Fibroblast of peridontal ligament (primary cell): ENCODE data around the gene ZBTB40.

ENCODE experiments used
- DNase-seq: peaks from one replicate; pipeline ENCODE4 v3.0.0-alpha.2; 2010; ENCODE audit errors: extremely low read depth

The ZBTB40 gene

GRCh38 chr1:22451702-22452480, at the start of gene ZBTB40:
ZBTB40 (plus strand) TSS chr1:22451851; CDS start chr1:22489949, 38,098 bp downstream.
- peak; percentile 98 for DNase-seq

DNA sequence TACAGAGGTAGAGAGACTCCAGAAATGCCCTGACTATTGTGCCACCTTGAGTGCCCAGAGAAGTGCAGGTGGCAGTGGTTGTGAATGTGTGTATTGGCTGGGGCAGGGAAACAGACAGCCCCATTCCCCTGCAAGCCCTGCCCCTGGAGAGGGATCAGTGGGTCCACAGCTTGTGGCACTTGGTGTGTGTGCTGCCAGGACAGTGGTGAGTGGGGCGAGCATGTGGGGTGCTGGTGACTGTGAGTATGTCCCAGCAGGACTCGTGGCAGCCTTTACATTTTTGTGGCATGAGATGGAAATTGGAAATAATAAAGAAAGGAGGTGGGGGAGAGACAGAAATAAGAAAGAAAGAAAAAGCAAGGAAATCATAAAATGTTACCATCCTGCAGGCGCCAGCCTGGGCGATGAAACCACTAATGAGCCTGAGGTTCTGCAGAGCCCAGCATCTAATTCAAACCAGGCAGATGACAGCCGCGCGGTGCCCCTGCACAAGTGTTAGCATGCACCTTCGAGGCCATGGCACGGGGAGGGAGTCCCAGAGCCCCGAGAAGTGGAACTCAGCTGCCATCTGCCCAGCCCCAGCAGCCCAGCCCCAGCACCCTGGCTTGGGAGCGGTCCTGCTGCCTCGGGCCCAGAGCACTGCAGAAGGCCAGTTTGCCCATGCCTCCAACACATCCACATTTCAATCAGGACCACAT, 49.1 kb upstream of the ZBTB40 start:
- no peak for DNase-seq

DNA sequence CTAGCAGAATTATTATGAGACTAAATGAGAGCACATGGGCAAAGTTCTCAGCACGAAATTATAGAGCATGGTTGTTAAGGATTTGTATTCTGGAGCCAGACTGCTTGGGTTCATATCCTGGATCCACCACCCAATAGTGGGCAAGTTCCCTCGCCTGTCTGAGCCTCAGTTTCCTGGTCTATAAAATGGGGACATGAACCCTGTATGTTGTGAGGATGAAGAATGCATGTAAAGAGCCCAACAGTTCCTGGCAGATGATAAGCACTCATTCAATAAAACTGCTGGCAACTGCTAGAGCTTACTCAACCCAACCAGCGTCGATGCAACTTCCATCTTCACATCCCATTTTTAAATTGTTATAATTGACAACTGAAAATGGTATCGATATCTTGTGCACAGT, 47.2 kb upstream of the ZBTB40 start:
- no peak for DNase-seq

- peak; percentile 41 for DNase-seq
Measured at GRCh38 chr1:22406722-22407495, 44.7 kb upstream of the ZBTB40 start.

GRCh38 chr1:22408230-22408629, 43.4 kb upstream of the ZBTB40 start:
- no peak for DNase-seq

DNA sequence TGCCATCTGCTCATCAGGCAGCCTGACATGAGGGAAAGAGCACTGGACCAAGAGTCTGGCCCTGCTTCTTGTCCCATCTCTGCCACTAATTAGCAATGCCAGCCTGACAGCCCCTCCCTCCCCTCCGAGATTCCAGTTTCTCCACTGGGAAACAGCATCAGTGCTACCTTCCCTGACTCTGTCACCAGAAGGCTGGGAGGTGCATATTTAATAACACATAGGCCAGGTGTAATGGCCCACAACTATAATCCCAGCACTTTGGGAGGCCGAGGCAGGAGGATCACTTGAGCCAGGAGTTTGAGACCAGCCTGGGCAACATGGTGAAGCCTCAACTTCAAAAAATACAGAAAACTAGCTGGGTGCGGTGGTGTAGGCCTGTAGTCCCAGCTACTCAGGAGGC, 41.2 kb upstream of the ZBTB40 start:
- no peak for DNase-seq

DNA sequence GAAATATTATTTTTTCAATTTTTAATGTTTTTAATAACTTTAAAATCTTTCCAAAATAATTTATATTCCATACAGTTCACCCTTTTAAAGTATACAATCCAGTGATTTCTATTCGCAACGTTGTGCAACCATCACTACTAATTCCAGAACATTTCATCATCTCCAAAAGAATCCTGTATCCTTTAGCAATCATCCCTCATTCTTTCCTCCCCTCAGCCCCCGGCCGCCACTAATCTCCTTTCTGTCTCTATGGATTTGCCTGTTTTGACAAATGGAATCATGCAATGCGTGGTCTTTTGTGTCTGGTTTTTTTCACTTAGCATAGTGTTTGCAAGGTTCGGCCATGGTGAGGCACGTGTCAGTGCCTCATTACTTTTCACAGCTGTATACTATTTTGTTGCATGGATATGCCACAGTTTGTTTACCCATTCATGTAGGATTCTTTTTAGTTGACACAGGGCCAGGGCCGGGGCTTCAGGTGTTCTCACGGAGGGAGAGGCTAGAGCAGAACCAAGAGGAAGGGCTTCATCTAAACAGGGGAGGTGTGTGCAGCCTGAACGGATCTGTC, 40.6 kb upstream of the ZBTB40 start:
- no peak for DNase-seq

DNA sequence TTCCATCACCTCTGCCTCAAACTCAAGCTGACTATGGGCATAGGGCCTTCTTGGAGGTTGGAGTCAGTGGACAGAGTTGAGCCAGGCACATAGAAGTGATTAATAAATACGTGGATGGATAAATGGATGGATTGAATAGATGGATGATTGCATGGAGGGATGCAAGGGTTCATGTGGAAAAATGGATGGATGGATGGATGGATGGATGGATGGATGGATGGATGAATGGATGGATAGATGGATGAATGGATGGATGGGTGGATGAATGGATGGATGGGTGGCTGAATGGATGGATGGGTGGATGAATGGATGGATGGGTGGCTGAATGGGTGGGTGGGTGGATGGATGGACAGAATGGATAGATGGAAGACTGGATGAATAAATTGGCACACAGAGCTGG, 40.1 kb upstream of the ZBTB40 start:
- DNase-seq: no peak

GRCh38 chr1:22412932-22413727, 38.5 kb upstream of the ZBTB40 start:
- peak; percentile 20 for DNase-seq

DNA sequence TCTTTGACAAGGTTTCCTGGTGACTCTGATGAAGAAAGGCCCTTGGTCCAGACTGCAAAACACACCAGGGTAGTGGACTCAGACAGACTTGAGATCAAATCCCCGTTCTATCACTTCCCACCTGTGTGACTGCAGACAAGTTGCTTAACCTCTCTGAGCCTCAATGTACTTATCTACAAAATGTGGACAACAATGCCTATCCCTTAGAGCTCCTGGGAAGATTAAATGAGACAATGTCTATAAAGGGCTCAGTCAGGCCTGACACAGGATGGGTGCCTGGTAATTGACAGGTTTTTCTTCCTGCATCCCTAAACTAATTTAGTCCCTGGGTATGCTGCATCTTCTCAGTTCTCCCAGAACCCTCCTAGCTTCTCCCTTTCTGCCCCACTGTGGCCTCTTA, 37.9 kb upstream of the ZBTB40 start:
- DNase-seq: no peak

DNA sequence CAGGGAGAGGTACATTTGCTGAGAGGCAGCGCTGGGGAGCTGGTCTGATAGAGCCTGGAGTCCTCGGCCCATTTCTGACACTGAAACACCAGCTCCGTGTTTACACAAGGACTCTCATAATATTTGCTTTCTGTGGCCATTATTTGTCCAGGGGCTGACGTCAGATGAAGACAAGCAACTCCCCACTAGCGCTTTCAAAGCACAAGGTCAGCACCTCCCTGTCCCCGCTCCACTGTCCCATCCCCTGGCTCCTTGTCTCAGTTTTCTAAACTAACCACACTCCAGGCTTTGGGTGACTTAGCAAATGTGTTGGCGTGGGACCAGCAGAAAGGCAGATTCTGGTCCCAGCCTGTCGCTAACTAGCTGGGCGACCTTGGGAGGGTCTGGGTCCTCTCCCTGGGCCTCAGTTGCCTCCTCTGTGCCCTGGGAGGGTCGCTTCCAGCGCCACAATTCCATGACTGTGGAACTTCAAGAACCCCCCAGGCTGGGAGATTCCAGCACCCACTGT, 37.4 kb upstream of the ZBTB40 start:
- DNase-seq: no peak

GRCh38 chr1:22415489-22415888, 36.2 kb upstream of the ZBTB40 start:
- no peak for DNase-seq

DNA sequence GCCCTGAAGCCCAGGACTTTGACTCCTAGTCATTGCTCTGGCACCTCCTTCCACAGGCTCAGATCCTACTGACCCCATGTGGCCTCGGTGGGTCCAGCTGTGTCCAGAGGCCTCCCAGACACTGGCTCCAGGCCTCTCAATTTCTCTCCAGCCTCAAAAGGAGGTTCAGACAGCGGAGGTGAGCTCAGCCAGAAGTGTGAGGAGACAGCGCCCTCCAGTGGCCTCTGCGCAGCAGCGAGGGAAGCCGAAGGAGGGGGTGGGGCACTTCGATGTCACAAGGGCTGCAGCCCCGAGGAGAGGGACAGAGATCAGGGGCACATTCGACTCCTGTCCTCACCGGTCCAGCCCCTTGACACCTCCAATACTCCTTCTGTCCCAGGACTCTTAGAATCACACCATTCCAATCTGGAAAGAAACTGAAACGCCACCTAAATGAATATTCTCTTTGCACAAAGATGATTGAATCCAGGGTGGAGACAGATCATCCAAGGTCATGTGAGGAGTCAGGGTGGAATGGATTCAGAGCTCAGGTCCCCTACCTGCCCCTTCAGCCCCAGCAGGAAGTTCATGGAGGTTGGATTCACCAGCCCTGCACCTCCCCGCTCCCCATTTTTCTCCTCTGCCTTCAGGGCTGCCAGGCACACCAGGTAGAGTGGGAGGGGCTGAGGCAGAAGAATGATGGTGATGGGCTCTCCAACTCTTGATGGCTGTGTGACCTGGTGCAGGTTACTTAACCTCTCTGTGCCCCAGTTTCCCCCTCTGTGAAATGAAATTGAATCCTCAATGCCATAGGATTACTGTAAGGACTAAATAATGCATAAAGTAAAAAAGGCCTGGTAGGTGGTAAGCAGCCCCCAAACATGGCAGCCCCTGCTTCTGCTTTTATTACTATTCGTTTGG, 34.8 kb upstream of the ZBTB40 start:
- peak; percentile 68 for DNase-seq

- DNase-seq: no peak
Measured at GRCh38 chr1:22417466-22417865, 34.2 kb upstream of the ZBTB40 start.

DNA sequence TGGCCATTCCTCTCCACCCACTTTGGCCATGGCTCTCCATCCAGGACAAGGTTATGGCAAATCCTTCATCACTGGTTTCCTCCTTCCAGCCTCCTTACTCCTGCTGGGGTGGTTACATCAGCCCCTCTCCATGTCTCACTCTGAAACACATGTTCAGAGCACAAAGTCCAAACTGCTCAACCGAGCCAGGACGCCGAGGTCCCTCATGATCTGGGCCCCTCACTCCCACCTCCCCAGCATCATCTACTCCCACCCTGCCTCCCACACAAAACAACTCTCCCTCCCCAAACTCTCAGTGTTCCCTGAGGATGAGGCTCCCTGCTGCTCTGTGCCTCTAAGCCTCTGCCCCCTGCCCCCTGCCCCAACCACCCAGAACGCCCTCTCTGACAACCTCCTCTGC, 33.3 kb upstream of the ZBTB40 start:
- no peak for DNase-seq

GRCh38 chr1:22418933-22419382, 32.7 kb upstream of the ZBTB40 start:
- peak; percentile 51 for DNase-seq

DNA sequence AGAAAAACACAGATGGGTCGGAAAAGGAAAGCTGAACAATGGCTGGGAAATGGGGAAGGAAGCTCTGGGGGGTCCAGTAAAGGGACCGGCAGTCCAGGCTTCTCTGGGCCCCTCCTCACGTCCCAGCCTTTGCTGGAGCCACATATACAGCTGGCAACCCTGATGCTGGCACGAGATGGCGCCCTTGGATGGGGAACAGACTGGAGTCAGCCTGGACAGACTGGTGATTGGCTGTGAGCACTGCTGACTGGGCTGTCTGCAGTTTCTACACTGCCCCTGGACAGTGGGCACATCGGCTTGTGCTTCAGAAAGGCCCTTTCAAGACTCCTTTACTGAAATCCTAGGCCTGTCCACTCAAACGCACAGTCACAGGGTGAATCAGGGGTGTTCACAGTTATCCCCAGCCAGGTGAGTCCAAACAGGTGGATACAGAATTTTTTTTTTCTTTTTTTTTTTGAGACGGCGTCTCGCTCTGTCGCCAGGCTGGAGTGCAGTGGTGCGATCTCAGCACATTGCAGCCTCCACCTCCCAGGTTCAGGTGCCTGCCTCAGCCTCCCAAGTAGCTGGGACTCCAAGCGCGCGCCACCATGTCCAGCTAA, 31.1 kb upstream of the ZBTB40 start:
- DNase-seq: peak; percentile 78

DNA sequence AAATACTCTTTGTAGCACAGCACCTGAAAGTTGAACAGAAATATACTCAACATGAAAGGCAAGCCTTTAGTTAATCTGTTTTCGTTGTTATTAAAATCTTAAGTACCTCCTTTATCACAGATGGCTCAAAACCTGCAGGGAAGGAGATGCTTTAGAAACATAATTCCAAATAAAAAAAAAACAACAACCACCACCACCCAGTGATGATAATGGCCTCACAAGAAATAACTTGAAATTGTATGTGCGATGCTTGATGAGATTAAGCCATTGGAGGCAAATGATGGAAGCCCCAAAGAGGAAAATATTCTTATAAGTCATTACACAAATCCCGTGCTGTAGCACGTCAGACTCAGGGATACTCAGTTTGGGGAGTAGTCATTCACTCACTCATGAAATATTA, 24.9 kb upstream of the ZBTB40 start:
- no peak for DNase-seq

- DNase-seq: peak; percentile 44
Measured at GRCh38 chr1:22428672-22429071, 23.0 kb upstream of the ZBTB40 start.

- no peak for DNase-seq
Measured at GRCh38 chr1:22431965-22432364, 19.7 kb upstream of the ZBTB40 start.
